OCI-LY7 (cell line): ENCODE measurements around the gene SMURF1.

Experiments used
- EZH2phosphoT487 ChIP-seq: fragments of 200-600 bp; sonication (generic); IDR thresholded peaks from 2 replicates; pipeline ENCODE4 v1.6.1; 2018; ENCODE audit warnings: low read depth, borderline replicate concordance, mild to moderate bottlenecking, mixed run types, antibody characterized with exemption, low read length, moderate library complexity, mixed read lengths
- TF ChIP-seq, protein P1 (sequence below): fragments of 200-600 bp; sonication (generic); conservative IDR thresholded peaks from 2 replicates; pipeline ENCODE4 v1.5.1; 2014; ENCODE audit warnings: mild to moderate bottlenecking, antibody characterized with exemption, low read length, moderate library complexity, mixed read lengths

DNA sequence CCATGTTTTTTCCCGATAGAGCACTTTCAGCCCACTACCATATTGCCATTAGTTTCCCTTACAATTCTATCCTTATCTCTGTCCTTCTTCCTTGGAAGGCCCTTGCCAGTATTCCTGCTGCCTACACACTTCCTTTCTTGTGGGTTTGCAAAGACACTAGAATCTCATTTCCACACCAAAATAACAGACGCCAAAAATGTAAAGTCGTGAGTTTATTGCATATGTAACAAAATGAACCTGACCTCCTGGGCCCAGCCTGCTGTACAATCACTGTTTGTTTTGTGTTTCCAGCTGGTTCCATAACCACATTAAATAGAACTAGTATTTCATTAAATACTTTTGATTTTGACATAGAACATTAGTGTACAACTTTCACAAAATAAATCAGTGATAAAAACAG, 116.7 kb downstream of the SMURF1 start:
- TF ChIP-seq, protein P1, sequence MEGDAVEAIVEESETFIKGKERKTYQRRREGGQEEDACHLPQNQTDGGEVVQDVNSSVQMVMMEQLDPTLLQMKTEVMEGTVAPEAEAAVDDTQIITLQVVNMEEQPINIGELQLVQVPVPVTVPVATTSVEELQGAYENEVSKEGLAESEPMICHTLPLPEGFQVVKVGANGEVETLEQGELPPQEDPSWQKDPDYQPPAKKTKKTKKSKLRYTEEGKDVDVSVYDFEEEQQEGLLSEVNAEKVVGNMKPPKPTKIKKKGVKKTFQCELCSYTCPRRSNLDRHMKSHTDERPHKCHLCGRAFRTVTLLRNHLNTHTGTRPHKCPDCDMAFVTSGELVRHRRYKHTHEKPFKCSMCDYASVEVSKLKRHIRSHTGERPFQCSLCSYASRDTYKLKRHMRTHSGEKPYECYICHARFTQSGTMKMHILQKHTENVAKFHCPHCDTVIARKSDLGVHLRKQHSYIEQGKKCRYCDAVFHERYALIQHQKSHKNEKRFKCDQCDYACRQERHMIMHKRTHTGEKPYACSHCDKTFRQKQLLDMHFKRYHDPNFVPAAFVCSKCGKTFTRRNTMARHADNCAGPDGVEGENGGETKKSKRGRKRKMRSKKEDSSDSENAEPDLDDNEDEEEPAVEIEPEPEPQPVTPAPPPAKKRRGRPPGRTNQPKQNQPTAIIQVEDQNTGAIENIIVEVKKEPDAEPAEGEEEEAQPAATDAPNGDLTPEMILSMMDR: no peak
- TF ChIP-seq EZH2phosphoT487: no peak
